GM12872 (cell line): ENCODE results near the gene GLUD1.
"Not testable (repeated sequence)": the region's sequence is repeated elsewhere in the genome, so short reads cannot be mapped to it uniquely, and the experiment has no call there.

ENCODE experiments used
- CTCF ChIP-seq: IDR thresholded peaks from 3 replicates; pipeline ENCODE4 v1.5.1; 2011; ENCODE audit warnings: low read depth, mild to moderate bottlenecking, low read length, moderate library complexity; ENCODE audit not compliant: insufficient read depth

GLUD1 gene

DNA sequence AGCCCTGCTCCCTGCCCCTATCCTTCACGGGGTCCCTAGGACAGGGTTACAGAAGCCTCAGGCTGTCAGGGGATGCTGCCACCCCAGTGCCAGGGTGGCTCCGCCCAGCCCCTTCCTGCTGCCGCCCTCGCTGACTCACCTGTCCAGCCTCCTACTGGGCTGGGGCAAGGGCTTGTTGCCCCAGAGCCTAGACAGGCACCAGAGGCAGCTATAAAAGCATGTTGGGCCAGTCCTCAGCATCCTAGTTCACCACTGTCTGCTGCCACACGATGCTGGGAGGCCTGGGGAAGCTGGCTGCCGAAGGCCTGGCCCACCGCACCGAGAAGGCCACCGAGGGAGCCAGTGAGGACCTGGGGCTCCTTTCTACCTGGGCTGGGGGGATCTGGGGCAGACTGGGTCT, 74.6 kb downstream of the GLUD1 start, which contains the start of gene FAM25A:
Gene FAM25A (plus strand): TSS at position 239 of the 400 bp plus-strand sequence. CDS start 31 bp downstream, at position 270.
- TF ChIP-seq CTCF: not testable (repeated sequence)

DNA sequence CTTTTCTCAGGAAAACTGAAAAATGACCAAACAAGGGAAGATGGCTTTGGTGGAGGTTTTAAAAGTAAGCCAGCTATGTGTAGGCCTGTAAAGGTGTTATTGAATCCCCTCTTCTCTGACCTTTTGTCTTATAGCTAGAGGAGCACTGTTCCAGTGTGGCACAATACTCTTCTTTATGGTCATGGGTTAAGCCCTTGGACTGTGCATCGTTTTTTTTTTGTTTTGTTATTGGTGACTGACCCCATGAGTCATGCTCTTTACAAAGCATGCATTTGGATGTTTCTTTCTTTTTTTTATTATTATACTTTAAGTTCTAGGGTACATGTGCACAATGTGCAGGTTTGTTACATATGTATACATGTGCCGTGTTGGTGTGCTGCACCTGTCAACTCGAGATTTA, 94.2 kb downstream of the GLUD1 start:
- no peak for TF ChIP-seq CTCF
